ENCODE measurements around the gene SOCS6.

Gene SOCS6

DNA sequence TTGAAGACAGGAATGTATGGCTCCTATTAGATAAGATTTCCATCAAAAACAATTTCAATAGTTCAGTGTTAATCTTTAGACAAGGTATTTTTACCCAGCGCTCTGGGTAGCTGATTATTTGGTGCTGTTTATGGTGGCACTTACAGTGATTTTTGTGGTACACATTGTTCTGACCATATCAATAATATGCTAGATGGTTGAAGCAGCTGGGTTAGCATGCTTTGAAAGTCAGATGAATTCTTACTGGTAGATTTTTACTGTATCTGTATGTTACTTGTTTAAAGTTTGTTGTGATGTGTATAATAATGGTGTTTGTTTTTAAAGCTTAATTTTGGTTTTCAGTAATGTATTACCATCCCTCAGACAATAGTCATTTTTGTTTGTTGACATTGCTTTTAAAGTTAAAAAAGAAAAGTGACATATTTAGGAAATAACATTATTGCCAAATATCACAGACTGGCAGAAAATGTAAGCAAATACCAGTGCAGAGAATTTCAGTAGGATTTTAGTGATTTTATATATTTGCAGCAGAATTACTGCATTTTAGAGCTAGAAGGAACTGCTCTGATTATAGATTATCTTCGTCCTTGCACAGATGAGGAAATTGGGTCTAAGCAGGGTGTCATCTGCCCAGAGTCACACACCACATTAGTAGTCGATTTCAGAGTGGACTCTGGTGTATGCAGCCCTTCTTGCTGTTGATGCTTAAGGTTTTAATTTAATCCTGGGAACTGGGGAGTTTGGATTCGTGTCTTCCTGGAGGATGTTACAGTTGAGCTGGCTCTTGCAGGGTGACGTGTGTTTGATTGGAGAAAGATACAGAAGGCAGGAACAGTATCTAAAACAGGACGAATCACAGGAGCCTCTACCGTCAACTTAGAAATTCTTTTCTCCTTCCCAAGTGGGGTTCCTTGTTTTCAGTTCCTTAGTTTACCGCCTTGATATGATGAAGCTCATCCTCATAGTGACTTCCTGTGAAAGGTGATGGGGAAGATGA is 6.6 kb downstream of the SOCS6 start:
- DNase-seq (no peak), ATAC-seq (replicated peaks) (no peak)

DNA sequence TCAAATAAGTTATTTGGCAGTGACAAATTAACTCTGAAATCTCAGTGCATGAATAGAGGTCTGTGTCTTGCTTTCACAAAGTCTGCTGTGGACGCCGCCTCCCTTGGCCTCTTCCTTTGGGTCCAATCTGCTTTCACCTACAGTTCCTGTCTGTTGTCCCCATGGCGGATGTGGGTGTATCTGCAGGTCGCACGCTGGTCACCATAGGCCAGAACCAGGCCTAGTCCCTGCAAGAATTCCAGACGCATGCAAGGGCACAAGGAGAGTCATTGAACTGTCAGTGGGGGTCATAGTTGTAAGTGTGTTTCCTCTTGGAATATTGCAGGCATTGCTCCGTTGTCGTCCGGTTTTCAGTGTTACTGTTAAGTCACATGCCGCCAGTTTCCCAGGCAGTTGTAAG is 7.4 kb downstream of the SOCS6 start:
- DNase-seq (no peak), ATAC-seq (replicated peaks) (no peak)
- H3K36me3 Mint-ChIP-seq = no peaks in the 10 kb centered on the region
- no peak overlapping the region for H3K4me3 Mint-ChIP-seq
- H3K4me1 Mint-ChIP-seq = peaks cover 2 to 7% of the 10 kb centered on the region in 2 donors
- H3K27ac Mint-ChIP-seq = no peak overlapping the region
- no peaks in the 10 kb centered on the region for H3K9me3 Mint-ChIP-seq
- peaks cover 4 to 7% of the 10 kb centered on the region in 2 donors for H3K27me3 Mint-ChIP-seq

More for the DNA sequence above, 6.6 kb downstream of the SOCS6 start:
- Mint-ChIP-seq H3K27ac (no peak overlapping the region), H3K4me3 (no peak overlapping the region), H3K27me3 (peaks cover 11 to 15% of the 10 kb centered on the region in 2 donors), H3K4me1 (peaks cover 6 to 14% of the 10 kb centered on the region in 2 donors), H3K36me3 (no peaks in the 10 kb centered on the region), H3K9me3 (no peaks in the 10 kb centered on the region)

DNA sequence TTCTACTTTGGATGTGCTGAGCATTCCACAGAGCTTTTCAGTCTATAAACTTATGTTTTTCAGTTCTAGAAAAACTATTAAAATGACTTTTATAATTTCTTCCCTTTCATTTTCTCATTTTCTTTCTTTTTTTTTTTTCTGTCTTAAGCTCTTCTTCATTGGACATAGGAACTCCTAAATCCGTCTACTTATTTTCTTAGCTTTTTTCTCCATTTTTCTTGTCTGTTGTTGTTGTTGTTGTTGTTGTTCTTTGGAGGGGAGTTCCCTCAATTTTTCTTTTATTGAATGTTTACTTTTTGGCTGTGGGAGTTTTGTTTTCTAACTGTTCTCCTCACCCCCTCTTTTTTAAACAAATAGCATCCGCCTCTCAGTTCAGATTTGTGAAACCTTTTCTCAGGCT is 7.9 kb downstream of the SOCS6 start:
- Mint-ChIP-seq H3K9me3 (no peaks in the 10 kb centered on the region), H3K27me3 (peaks cover 4 to 6% of the 10 kb centered on the region in 2 donors), H3K4me3 (no peak overlapping the region), H3K4me1 (peaks cover 2 to 7% of the 10 kb centered on the region in 2 donors), H3K27ac (no peak overlapping the region), H3K36me3 (no peaks in the 10 kb centered on the region)
- ATAC-seq (replicated peaks) = no peak
- no peak for DNase-seq

DNA sequence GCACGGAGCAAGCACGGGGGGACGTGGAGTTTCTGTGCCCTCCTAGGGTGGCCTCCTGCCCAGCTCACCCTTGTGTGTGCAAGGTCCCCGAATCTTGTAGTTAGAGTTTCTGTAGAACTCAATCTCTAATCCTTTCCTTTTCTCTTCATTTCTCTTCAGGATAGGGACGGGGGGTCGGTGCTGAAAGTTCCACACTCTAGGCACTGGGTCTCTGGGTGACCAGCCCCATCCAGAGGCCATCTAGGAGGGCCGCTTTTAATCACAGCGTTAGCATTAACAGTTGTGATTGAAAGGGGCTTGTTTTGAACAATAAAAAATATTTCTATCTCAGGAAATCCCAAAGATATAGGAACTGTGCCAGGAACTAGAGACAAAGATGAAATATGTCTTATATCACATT is 10.5 kb downstream of the SOCS6 start:
- no peak overlapping the region for H3K4me3 Mint-ChIP-seq
- H3K27me3 Mint-ChIP-seq = no peaks in the 10 kb centered on the region
- no peak for ATAC-seq (replicated peaks)
- peaks cover 0 to 2% of the 10 kb centered on the region in 2 donors for H3K4me1 Mint-ChIP-seq
- no peak overlapping the region for H3K27ac Mint-ChIP-seq
- no peaks in the 10 kb centered on the region for H3K9me3 Mint-ChIP-seq
- no peaks in the 10 kb centered on the region for H3K36me3 Mint-ChIP-seq
- DNase-seq = no peak

DNA sequence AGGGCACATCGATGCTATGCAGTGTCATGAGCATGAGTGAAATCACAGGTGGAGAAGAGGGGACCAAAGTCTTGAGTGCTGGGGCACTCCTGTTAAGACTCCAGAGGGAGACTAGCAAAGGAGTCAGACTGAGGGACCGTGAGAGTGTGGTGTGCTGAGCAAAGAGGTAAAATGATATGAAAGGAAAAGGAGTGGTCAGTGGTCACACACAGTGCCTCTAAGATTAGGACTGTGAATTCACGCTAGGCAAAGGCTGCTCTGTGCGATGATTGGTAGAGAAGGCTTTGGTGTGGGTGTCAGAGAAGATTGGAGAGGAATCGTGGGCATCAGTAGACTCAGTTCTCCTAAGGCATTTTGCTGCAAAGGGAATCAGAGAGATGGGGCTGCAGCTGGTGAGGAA is 12.8 kb downstream of the SOCS6 start:
- ATAC-seq (replicated peaks) (no peak), DNase-seq (no peak)
- H3K9me3 Mint-ChIP-seq = no peaks in the 10 kb centered on the region
- no peaks in the 10 kb centered on the region for H3K36me3 Mint-ChIP-seq
- H3K4me3 Mint-ChIP-seq = no peak overlapping the region
- H3K4me1 Mint-ChIP-seq = no peaks in the 10 kb centered on the region
- no peak overlapping the region for H3K27ac Mint-ChIP-seq
- no peaks in the 10 kb centered on the region for H3K27me3 Mint-ChIP-seq

DNA sequence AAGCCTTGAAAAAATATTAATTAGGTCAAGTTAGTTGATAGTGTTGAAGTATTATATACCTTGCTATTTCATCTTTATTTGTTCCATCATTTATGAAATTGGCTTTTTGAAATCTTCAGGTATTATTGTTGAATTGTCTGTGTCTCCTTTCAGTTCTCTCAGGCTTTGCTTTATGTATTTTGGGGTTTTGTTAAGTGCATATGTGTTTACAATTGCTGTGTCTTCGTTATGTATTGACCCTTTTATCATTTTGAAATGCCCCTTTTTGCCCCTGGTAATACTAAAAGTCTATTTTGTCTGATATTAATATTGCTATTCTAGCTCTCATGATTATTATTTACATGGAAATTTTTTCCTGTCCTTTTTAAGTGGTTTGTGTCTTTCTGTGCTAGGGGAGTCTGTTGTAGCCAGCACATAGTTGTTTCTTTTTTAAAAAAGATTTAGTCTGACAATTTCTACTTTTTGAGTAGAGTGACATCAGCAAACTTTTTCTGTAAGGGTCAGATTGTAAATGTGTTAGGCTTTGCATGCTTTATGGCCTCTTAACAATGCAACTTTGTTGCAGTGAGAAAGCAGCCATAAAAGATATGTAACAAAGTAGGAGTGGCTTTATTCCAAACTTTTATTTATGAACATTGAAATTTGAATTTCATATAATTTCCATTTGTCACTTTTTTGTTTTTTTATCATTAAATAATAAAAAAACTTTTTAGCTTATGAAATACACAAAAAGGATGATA is 19.9 kb downstream of the SOCS6 start:
- no peak for ATAC-seq (replicated peaks)
- no peak overlapping the region for H3K27ac Mint-ChIP-seq
- no peak for DNase-seq
- H3K9me3 Mint-ChIP-seq = peaks cover 4% of the 10 kb centered on the region in 2 donors
- H3K27me3 Mint-ChIP-seq = no peaks in the 10 kb centered on the region
- no peaks in the 10 kb centered on the region for H3K36me3 Mint-ChIP-seq
- peaks cover 0 to 2% of the 10 kb centered on the region in 2 donors for H3K4me1 Mint-ChIP-seq
- H3K4me3 Mint-ChIP-seq = no peak overlapping the region

DNA sequence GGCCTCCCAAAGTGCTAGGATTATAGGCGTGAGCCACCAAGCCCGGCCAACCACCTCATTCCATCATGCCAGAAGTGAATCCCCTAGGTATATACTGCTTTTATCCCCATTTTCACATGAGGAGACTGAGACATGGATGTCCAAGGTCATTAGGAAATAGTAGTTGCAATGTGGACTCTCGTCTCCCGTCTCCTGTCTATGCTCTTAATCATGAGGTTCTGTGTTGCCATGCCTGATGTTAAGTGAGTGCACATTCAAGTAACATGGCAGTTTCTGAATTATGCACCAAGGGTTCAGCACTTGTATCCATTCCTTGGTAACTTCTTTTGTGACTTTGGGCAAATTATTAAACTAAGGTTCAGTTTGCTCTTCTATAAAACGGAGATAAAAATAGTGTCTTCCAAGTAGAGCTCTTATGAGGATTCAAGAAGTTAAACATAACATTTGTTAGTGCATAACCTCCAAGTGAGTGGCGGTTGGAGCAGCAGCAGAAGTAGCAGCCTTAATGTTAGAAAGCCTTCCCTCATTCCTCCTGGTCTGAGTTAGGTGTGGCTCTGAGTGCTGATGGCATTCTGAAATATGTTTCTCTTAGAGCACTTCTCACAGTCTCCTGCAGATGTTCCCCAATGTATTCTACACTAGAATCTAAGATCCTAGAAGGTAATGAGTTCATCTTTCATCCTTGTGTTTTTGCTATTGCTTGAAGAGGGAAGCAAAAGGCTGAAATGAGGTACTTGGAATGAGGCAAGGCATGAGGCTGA is 21.9 kb downstream of the SOCS6 start:
- Mint-ChIP-seq H3K27me3 (no peaks in the 10 kb centered on the region), H3K27ac (no peak overlapping the region), H3K4me3 (no peak overlapping the region), H3K36me3 (no peaks in the 10 kb centered on the region), H3K4me1 (peaks cover 0 to 2% of the 10 kb centered on the region in 2 donors), H3K9me3 (peaks cover 4% of the 10 kb centered on the region in 2 donors)
- no peak for DNase-seq
- no peak for ATAC-seq (replicated peaks)

DNA sequence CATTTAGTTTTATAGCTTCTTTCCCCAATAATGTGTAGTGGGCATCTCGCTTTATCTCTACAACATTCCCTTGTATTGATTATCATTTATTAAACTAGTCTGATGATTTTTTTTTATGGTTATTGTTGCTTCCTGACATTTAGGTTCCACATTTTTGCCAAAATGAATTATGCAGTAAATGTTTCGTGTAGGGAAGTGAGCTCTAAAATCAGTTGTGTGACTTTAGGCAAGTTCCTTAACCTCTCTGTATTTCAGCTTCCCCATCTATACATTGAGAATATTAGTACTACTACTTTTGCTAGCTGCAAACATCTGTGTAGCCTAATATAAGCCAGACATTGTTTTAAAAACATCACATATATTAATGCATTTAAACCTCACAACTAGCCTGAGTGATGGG is 22.9 kb downstream of the SOCS6 start:
- Mint-ChIP-seq H3K36me3 (no peaks in the 10 kb centered on the region), H3K4me3 (no peak overlapping the region), H3K9me3 (peaks cover 4% of the 10 kb centered on the region in 2 donors), H3K27ac (no peak overlapping the region), H3K27me3 (no peaks in the 10 kb centered on the region), H3K4me1 (peaks cover 0 to 2% of the 10 kb centered on the region in 2 donors)
- DNase-seq (no peak), ATAC-seq (replicated peaks) (no peak)

DNA sequence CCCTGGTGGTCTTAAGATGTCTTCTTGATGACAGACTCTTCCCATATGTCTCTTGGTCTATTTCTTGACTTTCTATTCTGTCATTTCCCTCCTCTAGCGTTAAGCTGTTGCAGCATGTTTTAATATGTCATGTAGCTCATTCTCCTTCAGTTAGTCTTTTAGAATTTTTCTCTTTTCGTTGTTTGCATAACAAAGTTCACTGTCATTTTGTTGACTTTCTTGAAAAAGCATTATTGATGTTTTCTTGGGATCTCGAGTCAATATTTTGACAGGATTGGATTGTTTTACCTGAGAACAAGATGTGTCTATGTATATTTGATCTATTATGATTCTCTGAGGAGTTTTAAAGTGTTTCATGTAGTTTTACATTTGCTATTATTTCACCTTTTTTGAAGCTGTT is 24.8 kb downstream of the SOCS6 start:
- no peak for DNase-seq
- ATAC-seq (replicated peaks) = no peak
- H3K4me3 Mint-ChIP-seq = no peak overlapping the region
- no peaks in the 10 kb centered on the region for H3K36me3 Mint-ChIP-seq
- H3K27me3 Mint-ChIP-seq = no peaks in the 10 kb centered on the region
- H3K27ac Mint-ChIP-seq = no peak overlapping the region
- no peaks in the 10 kb centered on the region for H3K4me1 Mint-ChIP-seq
- peaks cover 2% of the 10 kb centered on the region in 2 donors for H3K9me3 Mint-ChIP-seq

DNA sequence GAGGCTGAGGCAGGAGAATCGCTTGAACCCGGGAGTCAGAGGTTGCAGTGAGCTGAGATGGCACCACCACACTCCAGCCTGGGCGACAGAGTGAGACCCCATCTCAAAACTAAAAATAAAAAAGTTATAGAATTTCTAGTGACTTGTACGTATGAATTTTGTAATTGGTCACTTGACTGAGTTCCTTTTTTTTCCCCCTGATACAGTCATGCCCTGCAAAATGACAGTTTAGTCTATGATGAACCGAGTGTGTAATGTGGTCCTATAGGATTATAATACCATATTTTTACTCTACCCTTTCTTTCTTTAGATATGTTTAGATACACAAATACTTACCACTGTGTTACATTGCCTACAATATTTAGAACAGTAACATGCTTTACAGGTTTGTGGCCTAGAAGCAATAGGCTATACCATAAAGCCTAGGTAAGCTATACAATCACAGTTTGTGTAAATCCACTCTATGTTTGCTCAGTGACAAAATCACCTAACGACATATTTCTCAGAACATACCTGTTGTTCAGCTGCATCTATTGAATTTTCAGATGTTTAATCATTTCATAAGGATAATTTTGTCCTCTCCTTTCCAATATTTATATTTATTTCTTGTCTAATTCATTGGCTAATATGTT is 25.4 kb downstream of the SOCS6 start:
- Mint-ChIP-seq H3K36me3 (no peaks in the 10 kb centered on the region), H3K9me3 (no peaks in the 10 kb centered on the region), H3K4me3 (no peak overlapping the region), H3K27me3 (no peaks in the 10 kb centered on the region), H3K27ac (no peak overlapping the region), H3K4me1 (no peaks in the 10 kb centered on the region)
- DNase-seq = no peak
- ATAC-seq (replicated peaks) = no peak

DNA sequence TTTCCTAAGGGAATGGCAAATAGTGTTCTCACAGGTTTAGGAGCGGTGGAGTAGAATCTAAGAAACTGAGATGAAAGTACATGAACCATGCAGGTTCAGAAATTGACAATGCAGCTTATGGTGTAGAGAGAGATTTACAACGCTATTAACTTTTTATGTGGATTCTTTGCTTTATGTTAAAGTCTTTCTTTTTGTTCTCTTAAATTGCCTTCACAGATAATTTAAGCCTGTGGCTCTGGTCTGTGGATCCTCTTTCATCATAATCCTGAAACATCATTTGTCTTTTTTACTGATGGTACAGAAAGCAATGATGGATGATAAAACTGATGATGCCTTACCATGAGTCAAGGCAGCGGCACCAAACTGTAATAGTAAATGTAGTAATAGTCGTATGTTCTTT is 30.3 kb downstream of the SOCS6 start:
- Mint-ChIP-seq H3K9me3 (no peaks in the 10 kb centered on the region), H3K27ac (no peak overlapping the region), H3K4me3 (no peak overlapping the region), H3K36me3 (no peaks in the 10 kb centered on the region), H3K27me3 (no peaks in the 10 kb centered on the region), H3K4me1 (no peaks in the 10 kb centered on the region)
- no peak for DNase-seq
- no peak for ATAC-seq (replicated peaks)

DNA sequence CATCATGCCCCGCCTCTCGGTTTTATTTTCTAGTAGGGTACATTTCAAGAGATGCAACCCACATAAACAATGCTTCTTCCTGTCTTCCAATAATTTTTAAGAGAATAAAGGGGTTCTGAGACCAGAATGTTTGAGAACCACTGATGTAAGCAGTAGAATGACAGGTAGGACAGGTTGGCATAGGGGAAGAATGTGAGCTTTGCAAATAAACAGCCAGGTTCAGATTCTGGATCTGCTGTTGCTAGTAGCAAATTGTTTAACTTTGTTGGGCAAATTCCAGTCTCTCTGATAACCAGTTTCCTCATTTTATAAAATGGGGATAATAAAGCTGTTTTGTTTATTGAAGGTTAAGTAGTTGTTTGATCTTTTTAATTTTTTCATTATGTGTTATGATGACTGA is 32.8 kb downstream of the SOCS6 start:
- no peak overlapping the region for H3K4me3 Mint-ChIP-seq
- no peaks in the 10 kb centered on the region for H3K9me3 Mint-ChIP-seq
- no peak overlapping the region for H3K27ac Mint-ChIP-seq
- peaks cover 0 to 3% of the 10 kb centered on the region in 2 donors for H3K36me3 Mint-ChIP-seq
- ATAC-seq (replicated peaks) (no peak), DNase-seq (no peak)
- peaks cover 0 to 9% of the 10 kb centered on the region in 2 donors for H3K4me1 Mint-ChIP-seq
- no peaks in the 10 kb centered on the region for H3K27me3 Mint-ChIP-seq

DNA sequence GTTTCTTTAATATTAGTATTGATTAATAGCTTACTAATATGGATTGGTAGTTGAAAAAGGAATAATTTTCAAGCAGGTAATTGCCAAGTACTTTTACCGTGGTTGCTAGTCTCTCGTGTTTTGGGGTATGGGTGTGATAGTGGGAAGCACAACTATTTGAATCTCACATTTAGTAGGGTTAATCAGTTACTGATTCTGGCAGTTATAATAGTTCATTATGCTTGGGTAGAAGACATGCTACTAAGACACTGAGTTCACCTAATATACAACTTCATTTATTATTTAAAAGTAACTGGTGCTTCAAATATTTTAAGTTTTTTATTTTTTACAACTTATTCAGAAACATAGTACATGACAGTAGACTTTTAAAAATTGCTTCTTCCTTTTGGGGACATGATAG is 33.5 kb downstream of the SOCS6 start:
- Mint-ChIP-seq H3K9me3 (no peaks in the 10 kb centered on the region), H3K27me3 (no peaks in the 10 kb centered on the region), H3K27ac (no peak overlapping the region), H3K4me3 (no peak overlapping the region), H3K36me3 (peaks cover 0 to 3% of the 10 kb centered on the region in 2 donors), H3K4me1 (peaks cover 0 to 9% of the 10 kb centered on the region in 2 donors)
- no peak for ATAC-seq (replicated peaks)
- DNase-seq = no peak

DNA sequence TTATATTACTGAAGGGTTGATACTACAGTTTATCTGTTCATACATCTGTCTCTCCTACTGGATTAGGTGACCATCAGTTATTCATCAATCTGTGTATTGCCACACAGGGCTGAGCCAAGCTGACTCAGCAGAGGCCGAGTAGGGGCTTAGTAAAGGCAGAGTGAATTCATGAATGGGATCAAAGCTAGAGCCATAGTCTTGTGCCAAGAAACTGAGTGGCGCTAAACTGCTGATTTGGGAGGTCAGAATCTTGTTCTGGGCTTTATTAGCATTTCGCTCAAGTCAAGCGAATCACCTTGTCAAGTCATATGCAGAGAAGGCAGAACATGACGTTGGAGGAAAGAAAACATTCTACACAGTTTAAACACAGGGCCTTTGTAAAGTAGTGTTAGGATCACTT is 34.1 kb downstream of the SOCS6 start:
- H3K9me3 Mint-ChIP-seq = no peaks in the 10 kb centered on the region
- no peak overlapping the region for H3K27ac Mint-ChIP-seq
- H3K27me3 Mint-ChIP-seq = no peaks in the 10 kb centered on the region
- ATAC-seq (replicated peaks) (no peak), DNase-seq (no peak)
- H3K4me1 Mint-ChIP-seq = peaks cover 0 to 9% of the 10 kb centered on the region in 2 donors
- H3K36me3 Mint-ChIP-seq = peaks cover 0 to 3% of the 10 kb centered on the region in 2 donors
- no peak overlapping the region for H3K4me3 Mint-ChIP-seq
